K562 (cell line): ENCODE data around the gene CTXN1. TPM values are rescaled to one million over a fixed set of nuclear protein-coding genes. Genes with fewer than 3 reads are reported as not detected.

ENCODE experiments used
- ATF7 ChIP-seq: fragments of 450-650 bp; IDR thresholded peaks from 2 replicates; pipeline ENCODE4 v1.7.1; 2014; ENCODE audit warnings: mild to moderate bottlenecking, moderate library complexity
- CBFA2T3 ChIP-seq: fragments of 450-650 bp; IDR thresholded peaks from 2 replicates; pipeline ENCODE4 v1.6.1; 2017
- NR2C1 ChIP-seq, 2 experiments: fragments of 450-650 bp; IDR thresholded peaks; 2 replicates each; pipeline ENCODE4 v1.6.1; 2017; ENCODE audit warnings: mild to moderate bottlenecking in 2 of 2, antibody characterized with exemption in 1 of 2, inconsistent platforms in 1 of 2, missing compliant biosample characterization in 1 of 2, missing genetic modification characterization in 1 of 2
- RBFOX2 ChIP-seq: fragments of 200-400 bp; formaldehyde crosslinking; IDR thresholded peaks from 2 replicates; pipeline ENCODE4 v1.6.1; 2017; ENCODE audit warnings: low read depth, mild to moderate bottlenecking, low read length, moderate library complexity
- ZSCAN29 ChIP-seq: fragments of 450-650 bp; IDR thresholded peaks from 2 replicates; pipeline ENCODE4 v1.6.1; 2017
- polyA plus RNA-seq, 8 experiments: library from polyadenylated mRNA; depleted of rRNA in 4 of 8; stranded (reverse) in 5 of 8; unstranded in 3 of 8; fragments of >200 nt; fragmentation: Nextera tagmentation in 2 of 8; fragmentation: Illumina TruSeq in 1 of 8; extraction: Ambion mirVana in 2 of 8; extraction: Trizol in 1 of 8; gene quantifications; 2 replicates each; pipeline versions ENCODE4 v1.2.1 to v1.2.3, GENCODE V29; 2011 to 2014; ENCODE audit warnings: inconsistent platforms in 1 of 8, missing spikeins in 1 of 8
- total RNA-seq, 7 experiments: library from RNA; depleted of rRNA in 6 of 7; stranded (reverse); fragments of >200 nt in 6 of 7; fragmentation: Illumina TruSeq in 2 of 7; extraction: Trizol in 2 of 7; gene quantifications; 2 replicates each; pipeline versions ENCODE4 v1.2.1 to v1.2.3, GENCODE V29; 2011 to 2021; ENCODE audit warnings: low replicate concordance in 1 of 7
- TF ChIP-seq, protein P1 (sequence below): fragments of 450-650 bp; IDR thresholded peaks from 2 replicates; pipeline ENCODE4 v1.6.1; 2016; ENCODE audit warnings: missing biosample characterization, missing genetic modification characterization
- TF ChIP-seq, protein P2 (sequence below), 2 experiments: fragments of 450-650 bp in 1 of 2; sonication (generic) in 1 of 2; formaldehyde crosslinking in 1 of 2; IDR thresholded peaks; 2 replicates each; pipeline versions ENCODE4 v1.7.1 to v1.9.0; 2016 to 2022; ENCODE audit warnings: inconsistent platforms in 1 of 2, mild to moderate bottlenecking in 1 of 2, missing genetic modification reagents in 1 of 2
- TF ChIP-seq, protein P3 (sequence below): sonication (generic); formaldehyde crosslinking; IDR thresholded peaks from 2 replicates; pipeline ENCODE4 v1.8.1; 2023; ENCODE audit warnings: mild to moderate bottlenecking, missing genetic modification reagents, moderate library complexity

Gene CTXN1
- total and polyA plus RNA-seq, 9 of the 15 experiments (the other 6 are each of a cell fraction or from before 2014, with no cell fraction given): 0.15 to 37.4 (median 1.8) TPM; not detected in 2

DNA sequence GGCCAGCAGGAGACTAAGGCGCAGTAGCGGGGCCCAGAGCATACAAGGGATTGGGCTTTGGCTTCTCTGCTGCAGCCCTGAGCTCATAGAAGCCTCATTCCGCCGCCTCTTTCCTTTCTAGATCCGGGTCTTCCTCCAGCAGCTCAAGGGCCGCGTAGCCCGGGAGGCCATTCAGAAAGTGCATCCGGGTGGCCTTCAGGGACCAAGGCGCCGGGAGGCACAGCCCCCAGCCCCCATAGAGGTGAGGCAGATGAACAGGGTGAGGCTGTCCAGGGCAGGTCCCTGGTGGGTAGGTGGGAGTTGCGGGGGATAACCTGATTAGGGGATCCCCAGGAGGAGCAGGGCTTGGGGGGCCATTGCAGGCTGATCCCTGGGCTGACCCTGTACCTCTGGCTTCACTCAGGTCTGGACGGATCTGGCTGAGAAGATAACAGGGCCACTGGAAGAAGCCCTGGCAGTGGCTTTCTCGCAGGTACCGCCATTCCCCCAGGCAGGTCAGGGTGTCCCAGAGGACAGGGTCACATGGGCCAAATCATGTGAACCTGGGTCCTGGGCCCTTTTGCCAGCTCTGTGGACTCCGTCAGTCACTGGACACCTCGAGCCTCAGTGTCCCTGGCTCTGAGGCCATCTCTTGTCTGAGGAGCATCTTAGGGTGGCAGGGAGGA, 4.5 kb downstream of the CTXN1 start (continued):
- TF ChIP-seq ZSCAN29 (peak; percentile 74; the same call in 1 of the 2 replicates), ATF7 (0 out of 2 replicates have a peak, but pooled peaks have one; percentile 0), CBFA2T3 (0 out of 2 replicates have a peak, but pooled peaks have one; percentile 3), NR2C1 (IDR thresholded peaks at IDR 0.05) (peak; percentile 83), NR2C1 (tag; IDR thresholded peaks at IDR 0.05) (peak; percentile 81), RBFOX2 (peak; percentile 51; the same call in 1 of the 2 replicates)
- TF ChIP-seq, protein P1, sequence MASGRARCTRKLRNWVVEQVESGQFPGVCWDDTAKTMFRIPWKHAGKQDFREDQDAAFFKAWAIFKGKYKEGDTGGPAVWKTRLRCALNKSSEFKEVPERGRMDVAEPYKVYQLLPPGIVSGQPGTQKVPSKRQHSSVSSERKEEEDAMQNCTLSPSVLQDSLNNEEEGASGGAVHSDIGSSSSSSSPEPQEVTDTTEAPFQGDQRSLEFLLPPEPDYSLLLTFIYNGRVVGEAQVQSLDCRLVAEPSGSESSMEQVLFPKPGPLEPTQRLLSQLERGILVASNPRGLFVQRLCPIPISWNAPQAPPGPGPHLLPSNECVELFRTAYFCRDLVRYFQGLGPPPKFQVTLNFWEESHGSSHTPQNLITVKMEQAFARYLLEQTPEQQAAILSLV (tag): no peak
- TF ChIP-seq, protein P2, sequence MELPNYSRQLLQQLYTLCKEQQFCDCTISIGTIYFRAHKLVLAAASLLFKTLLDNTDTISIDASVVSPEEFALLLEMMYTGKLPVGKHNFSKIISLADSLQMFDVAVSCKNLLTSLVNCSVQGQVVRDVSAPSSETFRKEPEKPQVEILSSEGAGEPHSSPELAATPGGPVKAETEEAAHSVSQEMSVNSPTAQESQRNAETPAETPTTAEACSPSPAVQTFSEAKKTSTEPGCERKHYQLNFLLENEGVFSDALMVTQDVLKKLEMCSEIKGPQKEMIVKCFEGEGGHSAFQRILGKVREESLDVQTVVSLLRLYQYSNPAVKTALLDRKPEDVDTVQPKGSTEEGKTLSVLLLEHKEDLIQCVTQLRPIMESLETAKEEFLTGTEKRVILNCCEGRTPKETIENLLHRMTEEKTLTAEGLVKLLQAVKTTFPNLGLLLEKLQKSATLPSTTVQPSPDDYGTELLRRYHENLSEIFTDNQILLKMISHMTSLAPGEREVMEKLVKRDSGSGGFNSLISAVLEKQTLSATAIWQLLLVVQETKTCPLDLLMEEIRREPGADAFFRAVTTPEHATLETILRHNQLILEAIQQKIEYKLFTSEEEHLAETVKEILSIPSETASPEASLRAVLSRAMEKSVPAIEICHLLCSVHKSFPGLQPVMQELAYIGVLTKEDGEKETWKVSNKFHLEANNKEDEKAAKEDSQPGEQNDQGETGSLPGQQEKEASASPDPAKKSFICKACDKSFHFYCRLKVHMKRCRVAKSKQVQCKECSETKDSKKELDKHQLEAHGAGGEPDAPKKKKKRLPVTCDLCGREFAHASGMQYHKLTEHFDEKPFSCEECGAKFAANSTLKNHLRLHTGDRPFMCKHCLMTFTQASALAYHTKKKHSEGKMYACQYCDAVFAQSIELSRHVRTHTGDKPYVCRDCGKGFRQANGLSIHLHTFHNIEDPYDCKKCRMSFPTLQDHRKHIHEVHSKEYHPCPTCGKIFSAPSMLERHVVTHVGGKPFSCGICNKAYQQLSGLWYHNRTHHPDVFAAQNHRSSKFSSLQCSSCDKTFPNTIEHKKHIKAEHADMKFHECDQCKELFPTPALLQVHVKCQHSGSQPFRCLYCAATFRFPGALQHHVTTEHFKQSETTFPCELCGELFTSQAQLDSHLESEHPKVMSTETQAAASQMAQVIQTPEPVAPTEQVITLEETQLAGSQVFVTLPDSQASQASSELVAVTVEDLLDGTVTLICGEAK (IDR thresholded peaks at IDR 0.05): peak; percentile 52; the same call in 1 of the 2 replicates
- TF ChIP-seq, protein P2 (CRISPR knock-in tag; IDR thresholded peaks at IDR 0.05): no peak
- TF ChIP-seq, protein P3, sequence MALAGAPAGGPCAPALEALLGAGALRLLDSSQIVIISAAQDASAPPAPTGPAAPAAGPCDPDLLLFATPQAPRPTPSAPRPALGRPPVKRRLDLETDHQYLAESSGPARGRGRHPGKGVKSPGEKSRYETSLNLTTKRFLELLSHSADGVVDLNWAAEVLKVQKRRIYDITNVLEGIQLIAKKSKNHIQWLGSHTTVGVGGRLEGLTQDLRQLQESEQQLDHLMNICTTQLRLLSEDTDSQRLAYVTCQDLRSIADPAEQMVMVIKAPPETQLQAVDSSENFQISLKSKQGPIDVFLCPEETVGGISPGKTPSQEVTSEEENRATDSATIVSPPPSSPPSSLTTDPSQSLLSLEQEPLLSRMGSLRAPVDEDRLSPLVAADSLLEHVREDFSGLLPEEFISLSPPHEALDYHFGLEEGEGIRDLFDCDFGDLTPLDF (CRISPR knock-in tag): 0 out of 2 replicates have a peak, but pooled peaks have one; percentile 8
